SK-N-MC (cell line): ENCODE data around the gene NCAPG2.

Source experiments
- DNase-seq: peaks from one replicate; pipeline ENCODE4 v3.0.0-alpha.2; 2011; ENCODE audit warnings: low read depth, low spot score
- H3K27ac ChIP-seq: fragments of 200-600 bp; sonication (generic); 2 replicates; pipeline ENCODE4 v1.5.1; 2016; ENCODE audit warnings: mixed run types
- H3K36me3 ChIP-seq: fragments of 200-600 bp; sonication (generic); 2 replicates; pipeline ENCODE4 v1.6.1; 2017; ENCODE audit warnings: antibody characterized with exemption, low read length, mixed read lengths; ENCODE audit not compliant: insufficient read depth
- H3K4me3 ChIP-seq: fragments of 200-600 bp; sonication (generic); 2 replicates; pipeline ENCODE4 v1.5.1; 2016
- H3K9ac ChIP-seq: fragments of 200-600 bp; sonication (generic); 2 replicates; pipeline ENCODE4 v1.8.0; 2017; ENCODE audit warnings: mixed run types, mixed read lengths; ENCODE audit not compliant: insufficient read length
- H3K9me3 ChIP-seq: fragments of 200-600 bp; sonication (generic); 2 replicates; pipeline ENCODE4 v1.6.1; 2017; ENCODE audit warnings: low read depth, mild to moderate bottlenecking, antibody characterized with exemption, low read length, moderate library complexity, mixed read lengths
- EZH2 ChIP-seq: fragments of 200-600 bp; sonication (generic); IDR thresholded peaks from one replicate; pipeline ENCODE4 v1.6.1; 2017; ENCODE audit warnings: antibody characterized with exemption
- FOXP2 ChIP-seq: optimal IDR thresholded peaks from 2 replicates; pipeline ENCODE3; 2011; ENCODE audit warnings: mild to moderate bottlenecking, moderate library complexity; ENCODE audit not compliant: insufficient read depth; ENCODE audit errors: extremely low read length, control extremely low read depth
- POLR2AphosphoS5 ChIP-seq: IDR thresholded peaks from 2 replicates; pipeline ENCODE4 v1.6.1; 2012; ENCODE audit warnings: mild to moderate bottlenecking, low read depth, low read length, borderline replicate concordance

The NCAPG2 gene

GRCh38 chr7:158611541-158611940 lies 93.1 kb downstream of the NCAPG2 start:
- H3K36me3 ChIP-seq, result peaks cover 11% of the 10 kb centered on the region; the same call in 1 of the 2 replicates
- no peak overlapping the region for H3K4me3 ChIP-seq
- no peak overlapping the region for H3K27ac ChIP-seq
- no peaks in the 10 kb centered on the region for H3K9me3 ChIP-seq
- no peak overlapping the region for H3K9ac ChIP-seq
- TF ChIP-seq FOXP2 (no peak), EZH2 (no peak), POLR2AphosphoS5 (no peak)
- no peak for DNase-seq

GRCh38 chr7:158609313-158609974 lies 95.2 kb downstream of the NCAPG2 start:
- Histone ChIP-seq H3K9ac (no peak overlapping the region), H3K4me3 (no peak overlapping the region), H3K9me3 (no peaks in the 10 kb centered on the region), H3K36me3 (peaks cover 11% of the 10 kb centered on the region; the same call in 1 of the 2 replicates), H3K27ac (no peak overlapping the region)
- DNase-seq, result no peak
- TF ChIP-seq POLR2AphosphoS5, result no peak
- no peak for TF ChIP-seq FOXP2
- TF ChIP-seq EZH2, result no peak

DNA sequence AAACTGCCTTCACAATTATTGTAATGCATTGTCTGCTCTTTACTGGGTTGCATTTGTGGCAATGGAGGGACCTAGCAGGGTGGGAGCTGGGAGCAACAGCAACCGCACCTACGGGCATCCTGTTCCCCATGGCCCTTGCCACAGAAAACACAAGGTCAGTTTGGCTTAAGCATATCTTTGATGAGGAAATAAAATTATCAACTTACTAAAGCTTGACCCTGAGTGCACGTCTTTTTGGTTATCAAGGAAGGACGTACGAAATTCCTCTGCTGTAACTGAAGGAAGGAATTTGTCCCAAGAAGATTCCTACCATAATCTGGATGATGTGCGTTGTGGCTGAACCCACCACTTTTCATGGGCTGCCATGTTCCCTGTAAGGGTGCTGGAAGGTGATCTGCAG lies 97.0 kb downstream of the NCAPG2 start:
- Histone ChIP-seq H3K36me3 (peaks cover 11% of the 10 kb centered on the region; the same call in 1 of the 2 replicates), H3K9ac (no peak overlapping the region), H3K4me3 (no peak overlapping the region), H3K27ac (no peak overlapping the region), H3K9me3 (no peaks in the 10 kb centered on the region)
- no peak for TF ChIP-seq FOXP2
- no peak for TF ChIP-seq POLR2AphosphoS5
- no peak for DNase-seq

DNA sequence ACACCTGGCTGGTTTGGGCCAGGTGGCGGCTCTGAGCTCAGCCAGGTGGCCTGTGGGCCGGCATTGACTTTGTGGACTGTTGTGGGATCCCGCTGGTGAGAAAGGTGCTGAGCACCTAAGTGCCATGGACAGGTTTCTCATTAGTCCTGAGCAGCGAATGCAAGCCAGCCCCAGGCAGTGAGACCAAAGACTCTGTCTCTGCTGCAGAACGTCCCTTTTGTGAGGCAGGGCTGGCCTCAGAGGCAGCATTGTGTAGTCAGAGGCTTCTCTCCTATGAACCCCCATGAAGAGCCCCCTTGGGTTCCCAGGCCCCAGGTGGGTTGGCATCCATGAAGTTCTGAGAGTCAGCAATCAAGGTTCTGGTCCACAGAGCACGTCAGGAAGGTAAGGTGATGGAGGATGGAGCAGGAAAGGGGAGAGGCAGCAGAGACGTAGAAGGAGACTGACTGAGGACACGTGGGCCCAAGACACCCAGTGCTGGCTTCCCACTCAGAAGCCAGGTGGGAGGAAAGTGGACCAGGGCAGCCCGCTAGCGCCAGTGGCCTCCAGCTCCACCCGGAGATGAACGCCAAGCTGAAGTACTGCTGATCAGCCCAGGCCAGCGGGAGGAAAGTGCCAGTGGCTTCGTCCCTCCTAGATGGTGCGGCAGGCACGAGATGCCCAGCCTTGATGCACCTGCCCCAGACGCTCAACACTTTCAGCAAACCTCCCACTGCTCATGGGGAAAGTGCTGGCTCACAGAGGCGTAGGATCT lies 97.8 kb downstream of the NCAPG2 start:
- H3K9me3 ChIP-seq, result no peaks in the 10 kb centered on the region
- DNase-seq, result no peak
- no peak overlapping the region for H3K27ac ChIP-seq
- H3K4me3 ChIP-seq, result no peak overlapping the region
- H3K9ac ChIP-seq, result no peak overlapping the region
- TF ChIP-seq POLR2AphosphoS5 (no peak), FOXP2 (no peak), EZH2 (no peak)
- peaks cover 11% of the 10 kb centered on the region; the same call in 1 of the 2 replicates for H3K36me3 ChIP-seq

DNA sequence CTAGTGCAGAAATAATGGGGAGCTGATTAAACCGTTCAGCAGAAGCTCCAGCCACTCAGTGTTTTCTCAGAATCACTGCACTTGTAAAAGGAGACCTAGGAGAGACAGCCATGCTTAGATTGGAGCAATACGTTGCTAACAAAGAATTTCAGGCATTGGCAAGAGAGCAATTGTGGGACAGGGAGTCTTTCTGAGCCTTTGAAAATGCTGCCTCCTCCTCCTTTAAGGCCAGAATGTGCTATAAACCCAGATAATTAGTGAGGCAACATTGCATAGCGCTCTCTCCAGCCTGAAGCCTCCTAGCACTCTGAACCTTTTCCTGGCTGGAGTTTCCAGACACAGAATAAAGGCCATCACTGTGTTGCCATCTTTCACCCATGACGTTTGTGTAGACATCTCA lies 98.5 kb downstream of the NCAPG2 start:
- no peaks in the 10 kb centered on the region for H3K9me3 ChIP-seq
- H3K9ac ChIP-seq, result no peak overlapping the region
- no peak for TF ChIP-seq POLR2AphosphoS5
- no peak for TF ChIP-seq FOXP2
- TF ChIP-seq EZH2, result no peak
- peaks cover 11% of the 10 kb centered on the region; the same call in 1 of the 2 replicates for H3K36me3 ChIP-seq
- no peak overlapping the region for H3K4me3 ChIP-seq
- no peak overlapping the region for H3K27ac ChIP-seq
- no peak for DNase-seq

- DNase-seq, result no peak
- no peak overlapping the region for H3K27ac ChIP-seq
- no peak for TF ChIP-seq FOXP2
- no peak for TF ChIP-seq EZH2
- no peak for TF ChIP-seq POLR2AphosphoS5
- peaks cover 11% of the 10 kb centered on the region; the same call in 1 of the 2 replicates for H3K36me3 ChIP-seq
- no peak overlapping the region for H3K9ac ChIP-seq
- no peak overlapping the region for H3K4me3 ChIP-seq
- H3K9me3 ChIP-seq, result no peaks in the 10 kb centered on the region
These were observed 100.5 kb downstream of the NCAPG2 start for GRCh38 chr7:158603773-158604755.

- H3K4me3 ChIP-seq, result no peak overlapping the region
- peaks cover 6% of the 10 kb centered on the region; the same call in 1 of the 2 replicates for H3K36me3 ChIP-seq
- no peaks in the 10 kb centered on the region for H3K9me3 ChIP-seq
- H3K9ac ChIP-seq, result no peak overlapping the region
- no peak for DNase-seq
- no peak for TF ChIP-seq EZH2
- no peak for TF ChIP-seq POLR2AphosphoS5
- TF ChIP-seq FOXP2, result no peak
- no peak overlapping the region for H3K27ac ChIP-seq
These were observed 101.5 kb downstream of the NCAPG2 start for GRCh38 chr7:158602905-158603772.
